OCI-M2 (cell line): ENCODE data around the gene DAZAP1.

Experiments used
- DNase-seq: peaks from one replicate; lab custom pipeline; 2025; ENCODE audit not compliant: unreplicated experiment; lab: John Stamatoyannopoulos, UW

DAZAP1 gene

DNA sequence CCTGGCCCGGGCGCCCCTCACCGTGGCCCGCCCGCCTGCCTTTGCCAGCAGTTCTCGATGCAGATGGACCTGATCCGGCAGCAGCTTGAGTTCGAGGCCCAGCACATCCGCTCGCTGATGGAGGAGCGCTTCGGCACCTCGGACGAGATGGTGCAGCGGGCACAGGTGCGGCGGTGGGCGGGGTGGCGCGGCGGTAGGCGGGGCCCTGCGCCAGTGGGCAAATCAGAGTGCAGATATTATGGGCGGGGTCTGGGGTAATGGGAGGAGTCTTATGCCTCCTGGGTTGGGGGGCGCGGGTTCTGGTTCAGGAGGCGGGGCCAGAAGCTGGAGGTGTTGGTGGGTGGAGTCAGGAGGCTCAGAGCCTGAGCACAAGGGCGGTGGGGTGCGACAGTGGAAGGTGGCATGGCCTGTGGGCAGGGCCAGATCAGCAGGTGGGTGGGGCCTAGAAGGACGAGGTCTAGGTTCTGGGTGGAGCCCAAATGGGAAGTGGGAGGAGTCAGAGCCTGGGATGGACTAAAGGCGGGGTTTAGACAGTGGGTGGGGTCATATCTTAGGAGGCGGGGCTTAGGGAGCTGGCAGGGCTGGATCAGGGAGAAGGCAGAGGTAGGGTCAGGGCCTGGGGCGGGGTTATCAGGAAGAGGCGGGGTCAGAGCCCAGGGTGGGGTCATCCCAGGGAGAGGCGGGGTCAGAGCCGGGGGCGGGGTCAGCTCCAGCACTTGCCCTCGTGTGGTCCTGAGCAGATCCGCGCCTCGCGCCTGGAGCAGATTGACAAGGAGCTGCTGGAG is 48.1 kb downstream of the DAZAP1 start:
- DNase-seq: no peak

DNA sequence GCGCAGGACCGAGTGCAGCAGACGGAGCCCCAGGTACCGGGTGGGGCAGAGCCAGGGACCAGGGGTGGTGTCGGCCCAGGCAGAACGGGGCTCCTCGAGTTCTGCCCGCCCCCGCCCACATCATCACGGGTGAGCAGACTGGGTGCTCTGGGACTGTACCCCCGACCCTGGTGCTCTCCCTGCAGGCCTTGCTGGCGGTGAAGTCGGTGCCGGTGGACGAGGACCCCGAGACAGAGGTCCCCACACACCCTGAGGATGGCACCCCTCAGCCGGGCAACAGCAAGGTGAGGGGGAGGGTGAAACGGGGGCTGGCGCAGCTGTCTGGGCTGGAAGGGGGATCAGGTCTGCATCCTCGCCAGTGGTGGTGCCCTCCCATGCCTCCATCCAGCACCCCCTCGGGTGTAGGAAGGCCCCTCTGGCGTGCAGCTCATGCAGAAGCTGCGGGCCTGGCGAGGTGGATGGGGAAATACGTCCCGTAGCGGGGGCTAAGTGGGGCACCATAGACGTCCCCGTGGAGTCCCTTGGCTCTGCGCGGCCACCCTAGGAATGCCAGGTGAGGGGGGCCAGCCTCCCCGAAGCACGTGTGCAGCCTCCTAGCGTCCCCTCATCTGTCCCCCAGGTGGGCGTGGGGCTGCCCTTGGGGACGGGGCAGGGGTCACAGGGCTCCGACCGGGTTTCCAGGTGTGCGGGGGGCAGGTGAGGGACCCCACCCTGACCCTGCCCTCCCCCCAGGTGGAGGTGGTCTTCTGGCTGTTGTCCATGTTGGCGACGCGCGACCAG is 48.9 kb downstream of the DAZAP1 start:
- no peak for DNase-seq

DNA sequence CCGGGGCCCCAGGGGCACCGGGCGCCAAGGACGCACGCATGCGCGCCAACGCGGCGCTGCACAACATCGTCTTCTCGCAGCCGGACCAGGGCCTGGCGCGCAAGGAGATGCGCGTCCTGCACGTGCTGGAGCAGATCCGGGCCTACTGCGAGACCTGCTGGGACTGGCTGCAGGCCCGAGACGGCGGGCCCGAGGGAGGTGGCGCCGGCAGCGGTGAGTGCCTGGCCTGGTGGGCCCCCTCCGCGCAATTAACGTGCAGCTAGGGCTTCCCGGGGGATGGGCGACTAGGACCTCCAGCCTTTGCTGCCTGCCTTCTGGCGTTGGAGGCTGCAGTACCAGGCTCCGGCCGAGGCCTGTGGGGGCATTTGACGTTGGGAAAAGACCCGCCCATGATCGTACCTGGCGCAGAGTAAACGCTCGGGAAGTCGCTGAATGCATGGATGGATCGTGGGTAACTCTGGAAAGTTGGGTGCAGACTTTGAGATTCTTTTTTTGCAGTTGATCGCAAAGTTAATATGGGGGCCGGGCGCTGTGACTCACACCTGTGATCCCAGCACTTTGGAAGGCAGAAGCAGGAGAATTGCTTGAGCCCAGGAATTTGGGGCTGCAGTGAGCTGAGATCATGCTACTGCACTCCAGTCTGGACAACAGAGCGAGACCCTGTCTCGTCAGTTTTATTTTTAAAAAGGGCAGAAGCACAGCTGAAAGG is 49.8 kb downstream of the DAZAP1 start:
- no peak for DNase-seq

- no peak for DNase-seq
Observed at GRCh38 chr19:1457892-1458291, 50.5 kb downstream of the DAZAP1 start.

DNA sequence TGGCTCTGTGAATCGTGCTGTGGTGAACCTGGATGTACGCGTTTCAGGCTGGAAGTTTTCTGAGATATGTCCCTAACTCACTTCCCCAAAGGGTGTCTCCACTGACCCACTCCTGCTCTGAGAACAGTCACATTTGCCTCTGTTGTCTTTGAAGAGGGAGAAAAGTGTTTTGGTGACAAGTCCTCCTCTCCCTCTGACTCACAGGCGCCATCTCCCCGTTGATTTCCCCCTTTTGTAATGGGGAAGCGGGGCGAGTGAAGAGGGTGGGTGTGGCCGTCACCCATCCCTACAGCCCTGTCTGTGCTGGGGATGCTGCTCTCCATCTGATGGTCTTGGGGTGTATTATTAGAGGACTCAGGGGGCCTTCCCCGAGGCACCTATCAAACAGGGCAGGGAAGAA is 52.1 kb downstream of the DAZAP1 start:
- no peak for DNase-seq

DNA sequence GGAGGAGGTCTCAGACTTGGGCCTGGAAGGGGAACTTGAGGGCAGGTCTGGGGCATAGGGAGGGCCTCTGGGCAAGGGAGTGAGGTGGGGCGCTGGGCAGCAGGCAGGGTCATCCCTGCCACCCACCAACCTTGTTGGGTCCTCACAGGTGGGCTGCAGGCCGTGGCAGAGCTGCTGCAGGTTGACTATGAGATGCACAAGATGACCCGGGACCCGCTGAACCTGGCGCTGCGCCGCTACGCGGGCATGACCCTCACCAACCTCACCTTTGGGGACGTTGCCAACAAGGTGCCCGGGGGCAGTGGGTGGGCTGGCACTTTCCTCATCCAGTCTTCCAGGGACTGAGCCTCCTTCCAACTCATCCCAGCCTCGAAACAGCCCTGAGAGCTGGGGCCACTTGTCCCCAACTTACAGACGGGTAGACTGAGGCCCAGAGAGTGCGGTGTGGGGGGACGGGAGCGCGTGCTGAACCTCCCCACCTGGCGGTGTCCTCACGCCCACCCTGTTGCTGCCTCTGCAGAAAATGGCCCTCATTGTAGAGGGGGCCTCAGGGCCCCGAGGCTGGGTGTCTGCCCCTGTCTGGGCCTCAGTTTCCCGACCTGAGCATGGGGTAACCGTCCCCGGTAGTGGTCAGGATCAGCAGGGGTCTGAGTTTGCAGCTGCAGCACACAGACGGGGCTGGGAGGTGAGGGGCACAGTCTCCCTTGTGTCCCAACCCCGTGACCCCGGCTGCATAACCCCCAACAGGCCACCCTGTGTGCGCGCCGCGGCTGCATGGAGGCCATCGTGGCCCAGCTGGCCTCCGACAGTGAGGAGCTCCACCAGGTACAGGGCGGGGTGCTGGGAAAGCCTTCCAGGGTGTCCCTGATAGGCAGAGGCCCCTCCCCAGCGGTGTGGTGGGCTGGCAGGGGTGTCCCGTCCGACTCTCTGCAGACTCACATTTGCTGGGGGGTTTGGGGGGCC is 52.9 kb downstream of the DAZAP1 start:
- no peak for DNase-seq

- no peak for DNase-seq
Observed at GRCh38 chr19:1461862-1462261, 54.5 kb downstream of the DAZAP1 start.

DNA sequence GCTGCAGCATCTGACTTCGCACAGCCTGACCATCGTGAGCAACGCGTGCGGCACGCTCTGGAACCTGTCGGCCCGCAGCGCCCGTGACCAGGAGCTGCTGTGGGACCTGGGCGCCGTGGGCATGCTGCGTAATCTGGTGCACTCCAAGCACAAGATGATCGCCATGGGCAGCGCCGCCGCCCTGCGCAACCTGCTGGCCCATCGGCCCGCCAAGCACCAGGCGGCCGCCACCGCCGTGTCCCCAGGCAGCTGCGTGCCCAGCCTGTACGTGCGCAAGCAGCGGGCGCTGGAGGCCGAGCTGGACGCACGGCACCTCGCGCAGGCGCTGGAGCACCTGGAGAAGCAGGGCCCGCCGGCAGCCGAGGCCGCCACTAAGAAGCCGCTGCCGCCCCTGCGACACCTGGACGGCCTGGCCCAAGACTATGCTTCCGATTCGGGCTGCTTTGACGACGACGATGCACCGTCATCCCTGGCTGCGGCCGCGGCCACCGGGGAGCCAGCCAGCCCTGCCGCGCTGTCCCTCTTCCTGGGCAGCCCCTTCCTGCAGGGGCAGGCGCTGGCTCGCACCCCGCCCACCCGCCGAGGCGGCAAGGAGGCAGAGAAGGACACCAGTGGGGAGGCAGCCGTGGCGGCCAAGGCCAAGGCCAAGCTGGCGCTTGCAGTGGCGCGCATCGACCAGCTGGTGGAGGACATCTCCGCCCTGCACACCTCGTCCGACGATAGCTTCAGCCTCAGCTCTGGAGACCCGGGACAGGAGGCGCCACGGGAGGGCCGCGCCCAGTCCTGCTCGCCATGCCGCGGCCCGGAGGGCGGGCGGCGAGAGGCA is 58.0 kb downstream of the DAZAP1 start:
- no peak for DNase-seq

DNA sequence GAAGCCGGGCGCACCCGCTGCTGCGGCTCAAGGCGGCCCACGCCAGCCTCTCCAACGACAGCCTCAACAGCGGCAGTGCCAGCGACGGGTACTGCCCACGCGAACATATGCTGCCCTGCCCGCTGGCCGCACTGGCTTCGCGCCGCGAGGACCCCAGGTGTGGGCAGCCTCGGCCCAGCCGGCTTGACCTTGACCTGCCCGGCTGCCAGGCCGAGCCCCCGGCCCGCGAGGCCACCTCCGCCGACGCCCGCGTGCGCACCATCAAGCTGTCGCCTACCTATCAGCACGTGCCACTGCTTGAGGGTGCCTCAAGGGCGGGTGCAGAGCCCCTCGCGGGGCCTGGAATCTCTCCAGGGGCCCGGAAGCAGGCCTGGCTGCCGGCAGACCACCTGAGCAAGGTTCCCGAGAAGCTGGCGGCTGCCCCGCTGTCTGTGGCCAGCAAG is 58.7 kb downstream of the DAZAP1 start:
- no peak for DNase-seq

GRCh38 chr19:1466461-1467214 is 59.3 kb downstream of the DAZAP1 start:
- no peak for DNase-seq

DNA sequence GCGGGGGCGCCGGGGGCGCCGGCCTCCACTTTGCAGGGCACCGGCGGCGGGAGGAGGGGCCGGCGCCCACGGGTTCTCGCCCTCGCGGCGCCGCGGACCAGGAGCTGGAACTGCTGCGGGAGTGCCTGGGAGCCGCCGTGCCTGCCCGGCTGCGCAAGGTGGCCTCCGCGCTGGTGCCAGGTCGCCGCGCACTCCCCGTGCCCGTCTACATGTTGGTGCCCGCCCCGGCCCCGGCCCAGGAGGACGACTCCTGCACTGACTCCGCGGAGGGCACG is 59.8 kb downstream of the DAZAP1 start:
- DNase-seq: no peak

DNA sequence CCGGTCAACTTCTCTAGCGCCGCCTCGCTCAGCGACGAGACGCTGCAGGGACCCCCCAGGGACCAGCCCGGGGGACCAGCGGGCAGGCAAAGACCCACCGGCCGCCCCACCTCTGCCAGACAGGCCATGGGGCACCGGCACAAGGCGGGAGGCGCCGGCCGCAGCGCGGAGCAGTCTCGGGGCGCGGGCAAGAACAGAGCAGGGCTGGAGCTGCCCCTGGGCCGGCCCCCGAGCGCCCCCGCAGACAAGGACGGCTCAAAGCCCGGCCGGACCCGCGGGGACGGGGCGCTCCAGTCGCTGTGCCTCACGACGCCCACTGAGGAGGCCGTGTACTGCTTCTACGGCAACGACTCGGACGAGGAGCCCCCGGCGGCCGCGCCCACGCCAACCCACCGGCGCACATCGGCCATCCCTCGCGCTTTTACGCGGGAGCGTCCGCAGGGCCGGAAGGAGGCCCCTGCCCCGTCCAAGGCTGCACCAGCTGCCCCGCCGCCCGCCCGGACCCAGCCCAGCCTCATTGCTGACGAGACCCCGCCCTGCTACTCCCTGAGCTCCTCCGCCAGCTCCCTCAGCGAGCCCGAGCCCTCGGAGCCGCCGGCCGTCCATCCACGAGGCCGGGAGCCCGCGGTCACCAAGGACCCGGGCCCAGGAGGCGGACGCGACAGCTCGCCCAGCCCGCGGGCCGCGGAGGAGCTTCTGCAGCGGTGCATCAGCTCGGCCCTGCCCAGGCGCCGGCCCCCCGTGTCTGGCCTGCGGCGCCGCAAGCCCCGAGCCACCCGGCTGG is 60.3 kb downstream of the DAZAP1 start:
- no peak for DNase-seq

GRCh38 chr19:1468274-1468820 is 61.0 kb downstream of the DAZAP1 start:
- DNase-seq: no peak

DNA sequence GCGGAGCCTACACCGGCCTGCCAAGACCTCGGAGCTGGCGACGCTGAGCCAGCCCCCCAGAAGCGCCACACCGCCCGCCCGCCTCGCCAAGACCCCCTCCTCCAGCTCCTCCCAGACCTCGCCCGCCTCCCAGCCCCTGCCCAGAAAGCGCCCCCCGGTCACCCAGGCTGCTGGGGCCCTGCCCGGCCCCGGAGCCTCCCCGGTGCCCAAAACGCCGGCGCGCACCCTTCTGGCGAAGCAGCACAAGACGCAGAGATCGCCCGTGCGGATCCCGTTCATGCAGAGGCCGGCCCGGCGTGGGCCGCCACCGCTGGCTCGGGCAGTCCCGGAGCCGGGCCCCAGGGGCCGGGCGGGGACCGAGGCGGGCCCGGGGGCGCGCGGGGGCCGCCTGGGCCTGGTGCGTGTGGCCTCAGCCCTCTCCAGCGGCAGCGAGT is 61.5 kb downstream of the DAZAP1 start:
- no peak for DNase-seq

GRCh38 chr19:1469255-1470054 is 62.1 kb downstream of the DAZAP1 start:
- DNase-seq: no peak

- no peak for DNase-seq
Observed at GRCh38 chr19:1470055-1470304, 62.6 kb downstream of the DAZAP1 start.

GRCh38 chr19:1470305-1471009 is 63.1 kb downstream of the DAZAP1 start:
- DNase-seq: no peak
